Breast epithelium (tissue), 4 donors: ENCODE results near the gene DQX1. TPM values are rescaled to one million over a fixed set of nuclear protein-coding genes. Genes with fewer than 3 reads are reported as not detected.

ENCODE experiments used
- DNase-seq, 2 donors: peaks; one replicate each; pipeline ENCODE4 v3.0.0-alpha.2; 2019; ENCODE audit warnings: low spot score in 2 of 2
- H3K27ac ChIP-seq, 2 donors: fragments of 200-600 bp; sonication (generic) in 1 of 2; one replicate each; pipeline ENCODE4 v1.5.1; 2016 to 2019; ENCODE audit warnings: mild to moderate bottlenecking in 1 of 2
- H3K27me3 ChIP-seq, 2 donors: fragments of 200-600 bp; sonication (generic) in 1 of 2; one replicate each; pipeline versions ENCODE4 v1.5.1 to v1.6.0; 2017 to 2019; ENCODE audit warnings: control low read depth in 1 of 2, mild to moderate bottlenecking in 1 of 2
- H3K36me3 ChIP-seq: fragments of 200-600 bp; one replicate; pipeline ENCODE4 v1.5.1; 2019
- H3K4me1 ChIP-seq, 2 donors: fragments of 200-600 bp; sonication (generic); one replicate each; pipeline ENCODE4 v1.5.1; 2016 to 2019; ENCODE audit warnings: control low read depth in 1 of 2
- H3K4me3 ChIP-seq, 3 donors: fragments of 200-600 bp; sonication (generic); 1 replicate in 2 of 3; 2 replicates in 1 of 3; pipeline ENCODE4 v1.5.1; 2016 to 2019; ENCODE audit warnings: mild to moderate bottlenecking in 3 of 3, moderate library complexity in 2 of 3
- H3K9me3 ChIP-seq, 2 donors: fragments of 200-600 bp; sonication (generic) in 1 of 2; one replicate each; pipeline ENCODE4 v1.5.1; 2016 to 2019; ENCODE audit warnings: control low read depth in 1 of 2
- CTCF ChIP-seq, 3 donors: fragments of 450-650 bp; IDR thresholded peaks; one replicate each; pipeline ENCODE4 v1.5.1; 2016 to 2017; ENCODE audit warnings: antibody characterized with exemption in 3 of 3, mild to moderate bottlenecking in 3 of 3, moderate library complexity in 3 of 3
- POLR2A ChIP-seq: fragments of 450-650 bp; IDR thresholded peaks from one replicate; pipeline ENCODE4 v1.6.1; 2016; ENCODE audit warnings: antibody characterized with exemption, mild to moderate bottlenecking, moderate library complexity
- POLR2AphosphoS5 ChIP-seq, 3 donors: sonication (generic); formaldehyde crosslinking; IDR thresholded peaks; one replicate each; pipeline ENCODE4 v1.6.1; 2017; ENCODE audit warnings: antibody characterized with exemption in 3 of 3
- intact Hi-C: fragments of 100-400 bp; cut with DNase I; formaldehyde crosslinking; loops from one replicate; pipeline ENCODE4 v1.15.1; 2023; ENCODE audit warnings: low total_unique reads
- total RNA-seq, 3 donors: library from RNA; depleted of rRNA; stranded (reverse); fragments of >200 nt; gene quantifications; one replicate each; pipeline ENCODE4 v1.1.0, GENCODE V29; 2016

The DQX1 gene
- total RNA-seq, 3 donors from 2014 or later, result 0.66 TPM; not detected in 2

- no peaks in the 10 kb centered on the region for H3K36me3 ChIP-seq
- no peaks in the 10 kb centered on the region for H3K27me3 ChIP-seq
- intact Hi-C loops, result no loop called here
- H3K27ac ChIP-seq, result no peak overlapping the region
- TF ChIP-seq POLR2A, result no peak
- TF ChIP-seq POLR2AphosphoS5 (IDR thresholded peaks at IDR 0.05), result no peak
- TF ChIP-seq CTCF (IDR thresholded peaks at IDR 0.05), result no peak
- DNase-seq, result no peak
- peaks cover 0 to 18% of the 10 kb centered on the region in 2 donors for H3K4me1 ChIP-seq
- no peak overlapping the region for H3K4me3 ChIP-seq
- H3K9me3 ChIP-seq, result no peaks in the 10 kb centered on the region
Measured at GRCh38 chr2:74527741-74528140, 1.7 kb upstream of the DQX1 start.

- DNase-seq, result no peak
- intact Hi-C loops, result no loop called here
- H3K9me3 ChIP-seq, result no peaks in the 10 kb centered on the region
- no peaks in the 10 kb centered on the region for H3K36me3 ChIP-seq
- no peaks in the 10 kb centered on the region for H3K27me3 ChIP-seq
- TF ChIP-seq POLR2AphosphoS5 (IDR thresholded peaks at IDR 0.05), result no peak
- no peak for TF ChIP-seq POLR2A
- no peak for TF ChIP-seq CTCF (IDR thresholded peaks at IDR 0.05)
- peaks cover 0 to 18% of the 10 kb centered on the region in 2 donors for H3K4me1 ChIP-seq
- no peak overlapping the region for H3K4me3 ChIP-seq
- H3K27ac ChIP-seq, result no peak overlapping the region
Measured at GRCh38 chr2:74526649-74527230, 709 bp upstream of the DQX1 start.

- Histone ChIP-seq H3K9me3 (no peaks in the 10 kb centered on the region), H3K27me3 (peaks cover 0 to 4% of the 10 kb centered on the region in 2 donors), H3K4me3 (no peak overlapping the region), H3K36me3 (no peaks in the 10 kb centered on the region), H3K4me1 (peaks cover 0 to 8% of the 10 kb centered on the region in 2 donors), H3K27ac (no peak overlapping the region)
- TF ChIP-seq POLR2A (no peak), POLR2AphosphoS5 (IDR thresholded peaks at IDR 0.05) (no peak), CTCF (IDR thresholded peaks at IDR 0.05) (no peak)
- no peak for DNase-seq
- intact Hi-C loops, result no loop called here
Measured at GRCh38 chr2:74524955-74525716, 895 bp downstream of the DQX1 start.

GRCh38 chr2:74524005-74524404, 2.0 kb downstream of the DQX1 start:
- no peak overlapping the region for H3K27ac ChIP-seq
- peaks cover 0 to 15% of the 10 kb centered on the region in 2 donors for H3K27me3 ChIP-seq
- peaks cover 0 to 8% of the 10 kb centered on the region in 2 donors for H3K4me1 ChIP-seq
- H3K9me3 ChIP-seq, result no peaks in the 10 kb centered on the region
- intact Hi-C loops, result no loop called here
- DNase-seq, result no peak
- TF ChIP-seq POLR2AphosphoS5 (IDR thresholded peaks at IDR 0.05) (no peak), CTCF (IDR thresholded peaks at IDR 0.05) (no peak), POLR2A (no peak)
- H3K4me3 ChIP-seq, result no peak overlapping the region
- H3K36me3 ChIP-seq, result no peaks in the 10 kb centered on the region

GRCh38 chr2:74522516-74522915, 3.5 kb downstream of the DQX1 start:
- intact Hi-C loops, result no loop called here
- no peak for DNase-seq

More at GRCh38 chr2:74522516-74522915, 3.5 kb downstream of the DQX1 start:
- Histone ChIP-seq H3K27ac (no peak overlapping the region), H3K4me1 (no peaks in the 10 kb centered on the region), H3K4me3 (no peak overlapping the region), H3K9me3 (no peaks in the 10 kb centered on the region), H3K36me3 (no peaks in the 10 kb centered on the region), H3K27me3 (peaks cover 0 to 30% of the 10 kb centered on the region in 2 donors)
- TF ChIP-seq POLR2AphosphoS5 (IDR thresholded peaks at IDR 0.05) (no peak), POLR2A (no peak), CTCF (IDR thresholded peaks at IDR 0.05) (no peak)
